GM10248 (cell line): ENCODE results near the gene TTC6.

Experiments used
- CTCF ChIA-PET: fragments of 300-600 bp; sonication (Branson Sonifier 250); formaldehyde crosslinking; extraction: SDS; loops from one replicate; lab custom pipeline; 2021; ENCODE audit warnings: antibody characterized with exemption; lab: Yijun Ruan, JAX
- POLR2A ChIA-PET: fragments of 350-650 bp; sonication (Branson Sonifier 250); formaldehyde crosslinking; extraction: SDS; loops from one replicate; lab custom pipeline; 2020; ENCODE audit warnings: antibody characterized with exemption; lab: Yijun Ruan, JAX
- DNase-seq: peaks from one replicate; pipeline ENCODE4 v3.0.0; 2012; ENCODE audit errors: extremely low spot score
- TF ChIP-seq, protein P1 (sequence below): IDR thresholded peaks from 2 replicates; pipeline ENCODE4 v1.5.1; 2012; ENCODE audit warnings: mild to moderate bottlenecking, low read depth; ENCODE audit errors: extremely low read depth, missing control alignments, control extremely low read depth

The TTC6 gene

GRCh38 chr14:37602605-37603453 is 7.4 kb downstream of the TTC6 start:
- ChIA-PET CTCF (no interaction called here), POLR2A (no interaction called here)
- TF ChIP-seq, protein P1, sequence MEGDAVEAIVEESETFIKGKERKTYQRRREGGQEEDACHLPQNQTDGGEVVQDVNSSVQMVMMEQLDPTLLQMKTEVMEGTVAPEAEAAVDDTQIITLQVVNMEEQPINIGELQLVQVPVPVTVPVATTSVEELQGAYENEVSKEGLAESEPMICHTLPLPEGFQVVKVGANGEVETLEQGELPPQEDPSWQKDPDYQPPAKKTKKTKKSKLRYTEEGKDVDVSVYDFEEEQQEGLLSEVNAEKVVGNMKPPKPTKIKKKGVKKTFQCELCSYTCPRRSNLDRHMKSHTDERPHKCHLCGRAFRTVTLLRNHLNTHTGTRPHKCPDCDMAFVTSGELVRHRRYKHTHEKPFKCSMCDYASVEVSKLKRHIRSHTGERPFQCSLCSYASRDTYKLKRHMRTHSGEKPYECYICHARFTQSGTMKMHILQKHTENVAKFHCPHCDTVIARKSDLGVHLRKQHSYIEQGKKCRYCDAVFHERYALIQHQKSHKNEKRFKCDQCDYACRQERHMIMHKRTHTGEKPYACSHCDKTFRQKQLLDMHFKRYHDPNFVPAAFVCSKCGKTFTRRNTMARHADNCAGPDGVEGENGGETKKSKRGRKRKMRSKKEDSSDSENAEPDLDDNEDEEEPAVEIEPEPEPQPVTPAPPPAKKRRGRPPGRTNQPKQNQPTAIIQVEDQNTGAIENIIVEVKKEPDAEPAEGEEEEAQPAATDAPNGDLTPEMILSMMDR, result no peak
- DNase-seq, result no peak

DNA sequence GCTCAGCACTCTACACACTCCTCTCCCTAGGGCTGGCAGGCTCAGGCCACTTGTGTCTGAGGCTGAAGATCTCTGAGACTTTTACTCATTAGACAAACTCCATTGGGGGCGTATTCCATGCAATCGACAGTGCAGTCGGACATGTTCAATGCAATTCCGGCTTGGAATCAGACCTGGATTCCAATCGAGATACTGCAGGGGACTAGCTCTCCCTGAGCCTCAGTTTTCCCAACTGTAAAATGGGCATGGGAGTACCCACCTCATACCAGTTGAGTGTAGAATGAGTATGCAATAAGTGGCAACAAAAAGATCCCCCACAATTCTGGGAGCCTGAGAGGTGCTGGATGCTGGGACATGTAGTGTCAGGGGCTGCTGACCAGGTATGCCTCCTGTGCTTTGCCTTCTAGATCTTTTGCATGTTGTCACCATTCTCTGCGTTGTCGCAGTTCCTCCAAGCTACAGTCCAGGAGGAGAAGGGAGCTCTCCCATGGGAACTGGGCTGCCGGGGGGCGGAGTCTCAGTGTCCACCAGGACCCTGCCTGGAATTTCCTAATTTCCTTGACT is 8.3 kb downstream of the TTC6 start:
- POLR2A ChIA-PET, result no interaction called here
- CTCF ChIA-PET, result no interaction called here
- no peak for DNase-seq
- TF ChIP-seq, protein P1, result no peak

GRCh38 chr14:37606678-37607077 is 11.2 kb downstream of the TTC6 start:
- ChIA-PET CTCF (no interaction called here), POLR2A (no interaction called here)
- TF ChIP-seq, protein P1, result no peak
- DNase-seq, result no peak

- DNase-seq, result no peak
- TF ChIP-seq, protein P1, result no peak
- ChIA-PET POLR2A (no interaction called here), CTCF (no interaction called here)
These were observed 13.2 kb downstream of the TTC6 start for GRCh38 chr14:37608649-37609048.

DNA sequence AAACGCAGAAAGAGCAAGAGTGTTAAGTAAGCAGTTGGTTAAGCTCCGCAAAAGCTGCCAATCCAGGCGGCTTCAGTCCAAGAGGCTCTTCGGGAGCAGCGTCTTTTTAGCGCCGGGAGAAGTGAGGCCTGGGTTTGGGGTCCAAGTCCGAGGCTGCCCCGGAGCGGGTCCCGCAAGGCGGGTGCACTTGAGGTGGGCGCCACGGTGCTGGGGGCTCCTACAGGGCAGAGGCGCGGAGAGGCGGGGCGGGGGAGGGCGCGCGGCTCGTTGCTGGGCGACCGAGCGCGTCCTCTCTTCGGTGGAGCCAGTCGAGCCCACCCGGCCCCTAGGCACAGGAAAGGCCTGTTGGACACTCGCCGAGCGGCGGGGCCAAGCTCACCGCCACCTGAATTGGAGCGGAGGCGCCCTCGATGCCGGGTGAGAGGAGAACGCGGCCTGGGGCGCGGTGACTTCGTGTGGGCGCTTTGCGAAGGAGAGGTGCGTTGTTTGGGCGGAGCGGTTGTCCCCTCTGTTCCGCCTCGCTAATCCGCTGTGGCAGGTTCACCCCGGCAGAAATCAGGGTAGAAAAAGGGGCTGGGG is 15.6 kb downstream of the TTC6 start:
- TF ChIP-seq, protein P1, result no peak
- CTCF ChIA-PET, result no interaction called here
- POLR2A ChIA-PET, result no interaction called here
- DNase-seq, result no peak

DNA sequence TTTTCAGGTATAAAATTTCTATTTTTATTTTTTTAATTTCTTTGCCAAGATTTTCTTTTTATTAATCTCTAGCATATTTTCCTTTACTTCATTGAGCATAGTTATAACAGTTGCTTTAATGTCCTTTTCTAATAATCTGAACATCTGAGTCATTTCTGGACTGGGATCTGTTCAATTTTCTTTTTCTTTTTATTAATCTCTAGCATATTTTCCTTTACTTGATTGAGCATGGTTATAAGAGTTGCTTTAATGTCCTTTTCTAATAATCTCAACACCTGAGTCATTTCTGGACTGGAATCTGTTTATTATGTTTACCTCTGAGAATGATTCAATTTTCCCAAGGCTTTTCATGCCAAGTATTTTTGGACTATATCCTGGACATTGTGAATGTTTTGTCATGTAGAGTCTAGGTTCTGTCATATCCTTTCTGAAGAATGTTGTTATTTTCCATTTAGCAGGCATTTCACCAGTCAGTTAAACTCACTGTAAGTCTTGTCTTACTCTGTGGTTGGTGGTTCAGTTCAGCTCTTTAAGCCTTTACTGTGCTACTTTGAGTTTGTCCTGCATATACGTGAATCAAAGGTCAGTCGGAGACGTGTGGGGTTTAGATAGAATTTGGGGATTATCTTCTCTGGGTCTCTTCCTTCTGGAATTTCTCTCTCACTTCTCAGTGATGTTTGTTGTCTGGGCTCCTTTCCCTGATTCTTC is 20.3 kb downstream of the TTC6 start:
- DNase-seq, result no peak
- TF ChIP-seq, protein P1, result no peak
- ChIA-PET POLR2A (no interaction called here), CTCF (no interaction called here)
